ENCODE results near the gene DTNA. TPM values are rescaled to one million over a fixed set of nuclear protein-coding genes. Genes with fewer than 3 reads are reported as not detected.

DTNA gene
- total RNA-seq (2021; ENCODE audit: unreplicated experiment) (9.6 TPM), Bru-seq, nascent RNA (percentile 45 among the genes with signal in this experiment), BruChase-seq, experiment 1, labeled RNA remaining after a 6-hour chase (percentile 31 among the genes with signal in this experiment), BruChase-seq, experiment 2, labeled RNA remaining after a 2-hour chase (percentile 37 among the genes with signal in this experiment)
- polyA plus RNA-seq (2012) = 6.9 and 7.0 TPM in 2 replicates
- long read RNA-seq, partial matches to known transcripts = 0 of 3 reads
- long read RNA-seq, other reads (novel, unspliced or antisense) = 3 of 3 reads

- no peak within 1 kb of the TSS for H3K9ac ChIP-seq (ENCODE audit: low read length)
These were observed at the start of gene DTNA for GRCh38 chr18:34709750-34710441. TSS of gene DTNA (plus strand) at chr18:34710298. CDS start at chr18:34755977, 45,679 bp downstream.

More at GRCh38 chr18:34709750-34710441, at the start of gene DTNA:
- H3K36me3 ChIP-seq (ENCODE audit: control insufficient read depth in 1 of 2, insufficient read depth in 2 of 2, low read length in 2 of 2) = no peaks in the 10 kb centered on the region
- no peak within 1 kb of the TSS for H2AFZ ChIP-seq (ENCODE audit: low read depth, low read length, poor library complexity, severe bottlenecking)
- no peak for DNase-seq (ENCODE audit: low read depth, low spot score)
- CTCF ChIA-PET = interaction anchor here (1.1 kb wide), 1 partner anchor 48 kb away, joined by 6 read pairs; no protein-coding TSS in a partner anchor
- TF ChIP-seq FOSL1 (IDR thresholded peaks at IDR 0.05; ENCODE audit: low read depth) = no peak
- no peak for TF ChIP-seq CTCF (IDR thresholded peaks at IDR 0.05 in 2 of 3, conservative IDR thresholded peaks at IDR 0.05 in 1 of 3; ENCODE audit: borderline replicate concordance in 1 of 3, insufficient read depth in 1 of 3, low read depth in 2 of 3, low read length in 2 of 3)
- no peak for TF ChIP-seq MAX (IDR thresholded peaks at IDR 0.05)
- no peak for TF ChIP-seq EZH2phosphoT487 (IDR thresholded peaks at IDR 0.05; ENCODE audit: borderline replicate concordance)
- no peak for TF ChIP-seq TCF7L2 (IDR thresholded peaks at IDR 0.05; ENCODE audit: borderline replicate concordance, extremely low read depth, insufficient read depth, insufficient read length)
- TF ChIP-seq YY1 (IDR thresholded peaks at IDR 0.05; ENCODE audit: extremely low read depth, insufficient replicate concordance, low read depth, low read length) = no peak
- no peaks in the 10 kb centered on the region for H3K27me3 ChIP-seq (ENCODE audit: insufficient read depth, low read length)
- no peaks in the 10 kb centered on the region for H3K9me3 ChIP-seq (ENCODE audit: control insufficient read depth in 1 of 2, insufficient read depth in 1 of 2, low read depth in 1 of 2, low read length in 2 of 2)
- no peaks in the 10 kb centered on the region for H3K79me2 ChIP-seq (ENCODE audit: insufficient read depth, low read length)
- no peak for ATAC-seq
- no peaks in the 10 kb centered on the region for H3K9me2 ChIP-seq (ENCODE audit: insufficient read depth)
- H4K20me1 ChIP-seq (ENCODE audit: insufficient read depth) = no peaks in the 10 kb centered on the region
- RAD21 ChIA-PET (ENCODE audit: low non-redundant PET in 1 of 2, low total read pairs in 2 of 2, uncharacterized antibody in 2 of 2, unreplicated experiment in 2 of 2) = no interaction called here
- intact Hi-C loops (cut with micrococcal nuclease) = no loop called here
- H3K4me2 ChIP-seq (ENCODE audit: low read length) = no peak within 1 kb of the TSS
- no TSS peak for BruUV-seq (replicated peaks)
- POLR2A ChIA-PET = no interaction called here
- H3K27ac ChIP-seq (ENCODE audit: low read depth, low read length) = no peak within 1 kb of the TSS
- H3K4me1 ChIP-seq (ENCODE audit: control insufficient read depth in 1 of 2, insufficient read depth in 2 of 2, low read length in 2 of 2) = peaks cover 19 to 20% of the 10 kb centered on the region in 2 experiments
- H3K4me3 ChIP-seq (replicated peaks in 1 of 2; ENCODE audit: low read depth in 1 of 2, low read length in 2 of 2) = no peak within 1 kb of the TSS

Measured in HCT116 (cell line).